ENCODE measurements around the gene HBG2. TPM values are rescaled to one million over a fixed set of nuclear protein-coding genes. Genes with fewer than 3 reads are reported as not detected.

Gene HBG2
- total and polyA plus RNA-seq, 12 donors, result 0.12 to 1.0 (median 0.43) TPM; not detected in 8

DNA sequence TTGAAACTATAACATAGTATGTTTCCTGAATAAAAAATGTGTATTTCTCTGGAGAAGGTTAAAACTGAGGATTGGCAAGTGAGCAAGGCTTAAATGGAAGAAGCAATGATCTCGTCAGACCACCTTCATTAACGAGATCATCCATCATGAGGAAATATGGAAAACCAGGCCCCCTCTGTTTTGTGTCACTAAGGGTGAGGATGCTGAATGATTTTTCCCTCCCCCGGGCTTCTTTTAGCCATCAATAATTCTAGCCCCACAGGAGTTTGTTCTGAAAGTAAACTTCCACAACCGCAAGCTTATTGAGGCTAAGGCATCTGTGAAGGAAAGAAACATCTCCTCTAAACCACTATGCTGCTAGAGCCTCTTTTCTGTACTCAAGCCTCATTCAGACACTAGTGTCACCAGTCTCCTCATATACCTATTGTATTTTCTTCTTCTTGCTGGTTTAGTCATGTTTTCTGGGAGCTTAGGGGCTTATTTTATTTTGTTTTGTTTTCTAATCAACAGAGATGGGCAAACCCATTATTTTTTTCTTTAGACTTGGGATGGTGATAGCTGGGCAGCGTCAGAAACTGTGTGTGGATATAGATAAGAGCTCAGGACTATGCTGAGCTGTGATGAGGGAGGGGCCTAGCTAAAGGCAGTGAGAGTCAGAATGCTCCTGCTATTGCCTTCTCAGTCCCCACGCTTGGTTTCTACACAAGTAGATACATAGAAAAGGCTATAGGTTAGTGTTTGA is 21.0 kb upstream of the HBG2 start:
- Histone ChIP-seq H3K4me3 (no peak overlapping the region), H3K27ac (no peak overlapping the region), H3K27me3 (peaks cover 0 to 2% (median 0%) of the 10 kb centered on the region in 7 donors), H3K9me3 (no peaks in the 10 kb centered on the region), H3K4me1 (no peaks in the 10 kb centered on the region), H3K36me3 (no peaks in the 10 kb centered on the region)
- TF ChIP-seq CTCF (IDR thresholded peaks at IDR 0.05), result no peak
- ATAC-seq (no peak), DNase-seq (no peak)
- 55 to 56% methylated on average over 6 of the region's 6 CpGs for WGBS, 2 donors
- intact Hi-C loops (cut with DNase I), result no loop called here

DNA sequence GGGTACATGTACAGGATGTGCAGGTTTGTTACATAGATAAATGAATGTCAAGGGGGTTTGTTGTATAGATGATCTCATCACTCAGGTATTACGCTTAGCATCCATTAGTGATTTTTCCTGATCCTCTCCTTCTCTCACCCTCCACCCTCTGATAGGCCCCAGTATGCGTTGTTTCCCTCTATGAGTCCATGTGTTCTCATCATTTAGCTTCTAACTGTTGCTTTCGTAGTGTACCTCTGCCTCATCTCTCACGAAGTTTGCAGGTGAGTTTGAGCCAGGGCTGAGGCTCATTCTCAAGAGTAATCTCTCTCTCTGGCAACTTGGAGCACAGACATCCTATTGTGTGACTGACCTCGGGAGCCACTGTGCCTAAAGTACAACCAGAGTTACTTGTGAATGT is 19.8 kb upstream of the HBG2 start:
- no peaks in the 10 kb centered on the region for H3K4me1 ChIP-seq
- WGBS, 2 donors, result 66 to 67% methylated on average over 5 of the region's 5 CpGs

GRCh38 chr11:5272395-5273017 is 17.9 kb upstream of the HBG2 start:
- Histone ChIP-seq H3K4me3 (no peak overlapping the region), H3K4me1 (no peaks in the 10 kb centered on the region), H3K27me3 (peaks cover 0 to 2% (median 0%) of the 10 kb centered on the region in 7 donors), H3K9me3 (no peaks in the 10 kb centered on the region), H3K36me3 (no peaks in the 10 kb centered on the region), H3K27ac (no peak overlapping the region)
- DNase-seq, result no peak
- ATAC-seq, result no peak
- WGBS, 2 donors, result 65 to 77% methylated on average over 4 of the region's 4 CpGs
- no peak for TF ChIP-seq CTCF (IDR thresholded peaks at IDR 0.05)
- intact Hi-C loops (cut with DNase I), result no loop called here

More for the DNA sequence above, 19.8 kb upstream of the HBG2 start:
- Histone ChIP-seq H3K27me3 (peaks cover 0 to 2% (median 0%) of the 10 kb centered on the region in 7 donors), H3K4me3 (no peak overlapping the region), H3K36me3 (no peaks in the 10 kb centered on the region), H3K9me3 (no peaks in the 10 kb centered on the region), H3K27ac (no peak overlapping the region)
- no peak for TF ChIP-seq CTCF (IDR thresholded peaks at IDR 0.05)
- intact Hi-C loops (cut with DNase I), result no loop called here
- DNase-seq (no peak), ATAC-seq (no peak)

GRCh38 chr11:5269715-5270147 is 15.2 kb upstream of the HBG2 start, which contains the start of gene HBE1:
Gene HBE1, minus strand, starts transcription at chr11:5269945. Its CDS starts 55 bp downstream, at chr11:5269890.
- Histone ChIP-seq H3K27me3 (no peaks in the 10 kb centered on the region), H3K9me3 (no peaks in the 10 kb centered on the region), H3K4me1 (no peaks in the 10 kb centered on the region), H3K4me3 (no peak within 1 kb of the TSS), H3K27ac (no peak within 1 kb of the TSS), H3K36me3 (no peaks in the 10 kb centered on the region)
- intact Hi-C loops (cut with DNase I), result no loop called here
- no peak for TF ChIP-seq CTCF (IDR thresholded peaks at IDR 0.05)
- 55 to 59% methylated on average over 4 of the region's 4 CpGs for WGBS, 2 donors
- DNase-seq, result no peak
- no peak for ATAC-seq
